ENCODE data around the gene FAM193A. TPM values are rescaled to one million over a fixed set of nuclear protein-coding genes. Genes with fewer than 3 reads are reported as not detected.
"Not testable (repeated sequence)": the region's sequence is repeated elsewhere in the genome, so short reads cannot be mapped to it uniquely, and the experiment has no call there.

Gene FAM193A
- total RNA-seq, 6 donors from 2014 or later = 23.7 to 87.0 (median 27.1) TPM

DNA sequence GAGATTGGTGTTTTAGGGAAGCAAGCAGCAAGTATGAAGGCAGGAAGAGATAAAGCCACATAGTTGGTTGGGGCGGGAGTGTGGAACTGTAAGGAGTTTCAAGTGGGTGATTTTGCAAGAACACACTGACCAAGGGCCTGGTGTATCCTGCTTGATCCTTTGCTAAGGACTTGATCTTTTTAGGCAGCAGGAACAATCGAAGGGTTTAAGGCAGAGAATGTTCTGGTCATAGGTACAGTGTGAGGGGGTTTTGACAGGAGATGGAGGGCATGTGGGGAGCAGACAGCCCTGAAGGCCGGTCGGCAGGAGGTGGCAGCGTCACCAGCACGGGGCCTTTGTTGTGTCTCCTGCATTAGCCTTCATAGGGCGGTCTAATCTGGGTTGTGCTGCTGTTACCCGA, 54.7 kb downstream of the FAM193A start:
- ATAC-seq (ENCODE audit: low FRiP score in 2 of 2) = peak; percentile 79 to 89
- Histone ChIP-seq H3K27me3 (no peaks in the 10 kb centered on the region), H3K27ac (peak overlapping the region; percentile 16 to 62 (median 42)), H3K4me3 (no peak overlapping the region), H3K4me1 (peaks cover 56 to 79% (median 59%) of the 10 kb centered on the region in 4 donors), H3K36me3 (peaks cover 0 to 2% (median under 1%) of the 10 kb centered on the region in 4 donors), H3K9me3 (no peaks in the 10 kb centered on the region)
- peak in 1 of 2 donors; percentile 75 for DNase-seq
- WGBS, 2 donors = 27% methylated on average over 8 of the region's 8 CpGs
- no peak for TF ChIP-seq POLR2AphosphoS5 (IDR thresholded peaks at IDR 0.05)

DNA sequence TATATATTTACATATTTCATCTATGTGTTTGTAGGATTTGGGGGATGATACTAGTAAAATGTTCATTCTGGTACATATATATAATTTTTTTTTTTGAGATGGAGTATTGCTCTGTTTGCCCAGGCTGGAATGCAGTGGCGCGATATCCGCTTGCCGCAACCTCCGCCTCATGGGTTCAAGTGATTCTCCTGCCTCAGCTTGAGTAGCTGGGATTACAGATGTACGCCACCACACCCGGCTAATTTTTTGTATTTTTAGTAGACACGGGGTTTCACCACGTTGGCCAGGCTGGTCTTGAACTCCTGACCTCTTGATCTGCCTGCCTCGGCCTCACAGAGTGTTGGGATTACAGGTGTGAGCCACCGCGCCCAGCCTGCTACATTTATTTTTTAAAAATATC, 55.6 kb downstream of the FAM193A start:
- whole genome bisulfite sequencing, 2 donors = 71 to 79% methylated on average over 12 of the region's 12 CpGs
- not testable (repeated sequence) for H3K36me3 ChIP-seq; H3K4me3 ChIP-seq; H3K9me3 ChIP-seq; ATAC-seq (ENCODE audit: low FRiP score in 2 of 2); H3K27me3 ChIP-seq
- Histone ChIP-seq H3K27ac (peak overlapping the region in 2 of 4 donors; percentile 24 to 45), H3K4me1 (peaks cover 55 to 75% (median 56%) of the 10 kb centered on the region in 4 donors)
- peak in 1 of 2 donors; percentile 32 for DNase-seq

GRCh38 chr4:2592572-2592971, 56.1 kb downstream of the FAM193A start:
- Histone ChIP-seq H3K36me3 (peaks cover 0 to 3% (median 1%) of the 10 kb centered on the region in 4 donors), H3K9me3 (no peaks in the 10 kb centered on the region), H3K4me1 (peaks cover 49 to 75% (median 52%) of the 10 kb centered on the region in 4 donors), H3K27me3 (no peaks in the 10 kb centered on the region), H3K27ac (peak overlapping the region in 2 of 4 donors; percentile 24 to 45), H3K4me3 (no peak overlapping the region)
- DNase-seq = no peak
- ATAC-seq (ENCODE audit: low FRiP score in 2 of 2) = peak; percentile 31 to 51
- 31 to 58% methylated on average over 4 to 6 of the region's 6 CpGs for WGBS, 2 donors
- TF ChIP-seq CTCF (IDR thresholded peaks at IDR 0.05) (no peak), EP300 (IDR thresholded peaks at IDR 0.05) (no peak), POLR2AphosphoS5 (IDR thresholded peaks at IDR 0.05) (no peak), POLR2A (IDR thresholded peaks at IDR 0.05) (no peak)

- peaks cover 47 to 75% (median 50%) of the 10 kb centered on the region in 4 donors for H3K4me1 ChIP-seq
- peak overlapping the region in 1 of 4 donors; percentile 24 for H3K27ac ChIP-seq
- H3K9me3 ChIP-seq = no peaks in the 10 kb centered on the region
- H3K36me3 ChIP-seq = peaks cover 0 to 3% (median 1%) of the 10 kb centered on the region in 4 donors
- H3K4me3 ChIP-seq = no peak overlapping the region
- no peak for DNase-seq
- no peak for ATAC-seq (ENCODE audit: low FRiP score in 2 of 2)
- 53 to 54% methylated on average over 5 of the region's 5 CpGs for WGBS, 2 donors
- TF ChIP-seq POLR2AphosphoS5 (IDR thresholded peaks at IDR 0.05) (no peak), CTCF (IDR thresholded peaks at IDR 0.05) (no peak), EP300 (IDR thresholded peaks at IDR 0.05) (no peak), POLR2A (IDR thresholded peaks at IDR 0.05) (no peak)
- no peaks in the 10 kb centered on the region for H3K27me3 ChIP-seq
Observed at GRCh38 chr4:2593003-2593402, 56.6 kb downstream of the FAM193A start.

DNA sequence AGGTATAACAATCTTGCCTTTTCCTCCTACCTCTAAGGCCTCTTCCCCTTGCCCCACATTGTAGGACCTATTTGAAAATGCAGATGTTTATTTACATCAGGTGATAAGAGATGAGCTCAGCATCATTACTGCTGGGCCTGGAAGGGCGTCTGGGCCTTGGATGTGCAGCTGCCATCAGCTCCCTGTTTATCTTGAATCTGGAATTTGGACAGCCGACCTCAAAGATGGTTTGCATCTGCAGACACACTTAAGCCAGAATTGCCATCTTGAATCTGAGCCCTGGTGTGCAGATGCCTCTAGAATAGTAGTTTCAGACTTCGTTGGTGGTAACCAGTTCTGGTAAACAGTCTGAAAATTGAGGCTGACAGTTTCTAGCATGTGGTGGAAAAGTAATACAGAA, 59.0 kb downstream of the FAM193A start:
- Histone ChIP-seq H3K4me1 (peaks cover 44 to 82% (median 56%) of the 10 kb centered on the region in 4 donors), H3K36me3 (peaks cover 0 to 3% (median 1%) of the 10 kb centered on the region in 4 donors), H3K27ac (no peak overlapping the region), H3K9me3 (no peaks in the 10 kb centered on the region), H3K27me3 (no peaks in the 10 kb centered on the region), H3K4me3 (no peak overlapping the region)
- WGBS, 2 donors = 50 to 76% methylated on average over 3 of the region's 3 CpGs
- no peak for TF ChIP-seq EP300 (IDR thresholded peaks at IDR 0.05)
- DNase-seq (peak in 1 of 2 donors; percentile 2), ATAC-seq (ENCODE audit: low FRiP score in 2 of 2) (no peak)

- ATAC-seq (ENCODE audit: low FRiP score in 2 of 2) = no peak
- Histone ChIP-seq H3K4me3 (no peak overlapping the region), H3K9me3 (no peaks in the 10 kb centered on the region), H3K36me3 (peaks cover 0 to 3% (median 1%) of the 10 kb centered on the region in 4 donors), H3K27ac (no peak overlapping the region), H3K27me3 (no peaks in the 10 kb centered on the region), H3K4me1 (peaks cover 38 to 76% (median 50%) of the 10 kb centered on the region in 4 donors)
- DNase-seq = peak in 1 of 2 donors; percentile 3
- WGBS, 2 donors = 96 to 97% methylated on average over 7 to 11 of the region's 11 CpGs
- TF ChIP-seq EP300 (IDR thresholded peaks at IDR 0.05) (no peak), POLR2A (IDR thresholded peaks at IDR 0.05) (no peak), CTCF (IDR thresholded peaks at IDR 0.05) (no peak), POLR2AphosphoS5 (IDR thresholded peaks at IDR 0.05) (no peak)
Observed at GRCh38 chr4:2595952-2596552, 59.6 kb downstream of the FAM193A start.
